NCI-H1105 (cell line): ENCODE results near the gene YAP1.

Experiments
- DNase-seq: peaks from one replicate; lab custom pipeline; 2025; lab: John Stamatoyannopoulos, UW

The YAP1 gene

GRCh38 chr11:102279641-102280170 lies 169.5 kb downstream of the YAP1 start:
- DNase-seq, result no peak

- no peak for DNase-seq
These were observed 170.1 kb downstream of the YAP1 start for GRCh38 chr11:102280245-102280833.
